ENCODE measurements around the gene PTPN23.

GRCh38 chr3:47440131-47440530, 59.3 kb downstream of the PTPN23 start:
- TF ChIP-seq, protein P1, sequence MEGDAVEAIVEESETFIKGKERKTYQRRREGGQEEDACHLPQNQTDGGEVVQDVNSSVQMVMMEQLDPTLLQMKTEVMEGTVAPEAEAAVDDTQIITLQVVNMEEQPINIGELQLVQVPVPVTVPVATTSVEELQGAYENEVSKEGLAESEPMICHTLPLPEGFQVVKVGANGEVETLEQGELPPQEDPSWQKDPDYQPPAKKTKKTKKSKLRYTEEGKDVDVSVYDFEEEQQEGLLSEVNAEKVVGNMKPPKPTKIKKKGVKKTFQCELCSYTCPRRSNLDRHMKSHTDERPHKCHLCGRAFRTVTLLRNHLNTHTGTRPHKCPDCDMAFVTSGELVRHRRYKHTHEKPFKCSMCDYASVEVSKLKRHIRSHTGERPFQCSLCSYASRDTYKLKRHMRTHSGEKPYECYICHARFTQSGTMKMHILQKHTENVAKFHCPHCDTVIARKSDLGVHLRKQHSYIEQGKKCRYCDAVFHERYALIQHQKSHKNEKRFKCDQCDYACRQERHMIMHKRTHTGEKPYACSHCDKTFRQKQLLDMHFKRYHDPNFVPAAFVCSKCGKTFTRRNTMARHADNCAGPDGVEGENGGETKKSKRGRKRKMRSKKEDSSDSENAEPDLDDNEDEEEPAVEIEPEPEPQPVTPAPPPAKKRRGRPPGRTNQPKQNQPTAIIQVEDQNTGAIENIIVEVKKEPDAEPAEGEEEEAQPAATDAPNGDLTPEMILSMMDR (IDR thresholded peaks at IDR 0.05) = no peak
- TF ChIP-seq, protein P2, sequence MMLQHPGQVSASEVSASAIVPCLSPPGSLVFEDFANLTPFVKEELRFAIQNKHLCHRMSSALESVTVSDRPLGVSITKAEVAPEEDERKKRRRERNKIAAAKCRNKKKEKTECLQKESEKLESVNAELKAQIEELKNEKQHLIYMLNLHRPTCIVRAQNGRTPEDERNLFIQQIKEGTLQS (CRISPR knock-in tag; conservative IDR thresholded peaks at IDR 0.05) = no peak
- TF ChIP-seq MAX (CRISPR knock-in tag; IDR thresholded peaks at IDR 0.05) = no peak
- no peak for TF ChIP-seq ZNF416 (CRISPR knock-in tag; IDR thresholded peaks at IDR 0.05)
- TF ChIP-seq, protein P3, sequence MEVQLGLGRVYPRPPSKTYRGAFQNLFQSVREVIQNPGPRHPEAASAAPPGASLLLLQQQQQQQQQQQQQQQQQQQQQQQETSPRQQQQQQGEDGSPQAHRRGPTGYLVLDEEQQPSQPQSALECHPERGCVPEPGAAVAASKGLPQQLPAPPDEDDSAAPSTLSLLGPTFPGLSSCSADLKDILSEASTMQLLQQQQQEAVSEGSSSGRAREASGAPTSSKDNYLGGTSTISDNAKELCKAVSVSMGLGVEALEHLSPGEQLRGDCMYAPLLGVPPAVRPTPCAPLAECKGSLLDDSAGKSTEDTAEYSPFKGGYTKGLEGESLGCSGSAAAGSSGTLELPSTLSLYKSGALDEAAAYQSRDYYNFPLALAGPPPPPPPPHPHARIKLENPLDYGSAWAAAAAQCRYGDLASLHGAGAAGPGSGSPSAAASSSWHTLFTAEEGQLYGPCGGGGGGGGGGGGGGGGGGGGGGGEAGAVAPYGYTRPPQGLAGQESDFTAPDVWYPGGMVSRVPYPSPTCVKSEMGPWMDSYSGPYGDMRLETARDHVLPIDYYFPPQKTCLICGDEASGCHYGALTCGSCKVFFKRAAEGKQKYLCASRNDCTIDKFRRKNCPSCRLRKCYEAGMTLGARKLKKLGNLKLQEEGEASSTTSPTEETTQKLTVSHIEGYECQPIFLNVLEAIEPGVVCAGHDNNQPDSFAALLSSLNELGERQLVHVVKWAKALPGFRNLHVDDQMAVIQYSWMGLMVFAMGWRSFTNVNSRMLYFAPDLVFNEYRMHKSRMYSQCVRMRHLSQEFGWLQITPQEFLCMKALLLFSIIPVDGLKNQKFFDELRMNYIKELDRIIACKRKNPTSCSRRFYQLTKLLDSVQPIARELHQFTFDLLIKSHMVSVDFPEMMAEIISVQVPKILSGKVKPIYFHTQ (CRISPR knock-in tag; IDR thresholded peaks at IDR 0.05) = no peak
- TF ChIP-seq E2F5 (CRISPR knock-in tag; IDR thresholded peaks at IDR 0.05) = no peak
- no peak for TF ChIP-seq MLX (CRISPR knock-in tag; IDR thresholded peaks at IDR 0.05)
- no peak for TF ChIP-seq JUN (CRISPR knock-in tag; IDR thresholded peaks at IDR 0.05)
- TF ChIP-seq, protein P4, sequence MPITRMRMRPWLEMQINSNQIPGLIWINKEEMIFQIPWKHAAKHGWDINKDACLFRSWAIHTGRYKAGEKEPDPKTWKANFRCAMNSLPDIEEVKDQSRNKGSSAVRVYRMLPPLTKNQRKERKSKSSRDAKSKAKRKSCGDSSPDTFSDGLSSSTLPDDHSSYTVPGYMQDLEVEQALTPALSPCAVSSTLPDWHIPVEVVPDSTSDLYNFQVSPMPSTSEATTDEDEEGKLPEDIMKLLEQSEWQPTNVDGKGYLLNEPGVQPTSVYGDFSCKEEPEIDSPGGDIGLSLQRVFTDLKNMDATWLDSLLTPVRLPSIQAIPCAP (CRISPR knock-in tag; IDR thresholded peaks at IDR 0.05) = no peak

Data from WTC11 (cell line).